B cell (primary cell): ENCODE measurements around the gene DNTT. TPM values are rescaled to one million over a fixed set of nuclear protein-coding genes. Genes with fewer than 3 reads are reported as not detected.

Source experiments
- ATAC-seq: fragments of 200-7000 bp; cut with Tn5 transposase; one replicate; pipeline ENCODE4 v1.10.0; 2021; ENCODE audit warnings: low read depth, mild to moderate bottlenecking, moderate number of reproducible peaks, moderate library complexity
- CTCF ChIA-PET: fragments of 350-600 bp; sonication (Branson Sonifier 250); formaldehyde crosslinking; loops from one replicate; lab custom pipeline; 2021; ENCODE audit warnings: antibody characterized with exemption, inconsistent platforms; lab: Charles Lee
- POLR2A ChIA-PET: fragments of 350-600 bp; sonication (Branson Sonifier 250); formaldehyde crosslinking; loops from one replicate; lab custom pipeline; 2021; ENCODE audit warnings: antibody characterized with exemption; lab: Charles Lee
- DNase-seq: peaks from one replicate; pipeline ENCODE4 v3.0.0; 2013
- H2AFZ ChIP-seq: 2 replicates; pipeline ENCODE4 v1.6.1; 2012; ENCODE audit warnings: mild to moderate bottlenecking, low read depth, low read length; ENCODE audit not compliant: insufficient read depth, poor library complexity, severe bottlenecking
- H3K27ac ChIP-seq, 2 donors: 1 replicate in 1 of 2; 2 replicates in 1 of 2; pipeline ENCODE4 v1.5.1; 2012 to 2013; ENCODE audit warnings: low read length in 2 of 2, mild to moderate bottlenecking in 2 of 2, moderate library complexity in 1 of 2
- H3K27me3 ChIP-seq, 4 experiments: fragments of 200-600 bp in 1 of 4; sonication (generic) in 1 of 4; replicated peaks in 1 of 4; 1 replicate in 2 of 4; 2 replicates in 2 of 4; pipeline versions ENCODE4 v1.6.1 to v1.7.0; 2013 to 2016; ENCODE audit warnings: low read length in 3 of 4, mild to moderate bottlenecking in 2 of 4, mixed read lengths in 1 of 4, moderate library complexity in 1 of 4; ENCODE audit not compliant: insufficient read depth in 4 of 4, control insufficient read depth in 3 of 4; ENCODE audit errors: control extremely low read depth in 1 of 4
- H3K36me3 ChIP-seq, 2 experiments: replicated peaks in 1 of 2; 1 replicate in 1 of 2; 2 replicates in 1 of 2; pipeline versions ENCODE4 v1.6.1 to v1.7.1; 2013; ENCODE audit warnings: low read length in 1 of 2; ENCODE audit not compliant: insufficient read depth in 2 of 2, control insufficient read depth in 1 of 2; ENCODE audit errors: control extremely low read depth in 1 of 2, extremely low read depth in 1 of 2
- H3K4me1 ChIP-seq, 2 donors: fragments of 200-600 bp in 1 of 2; sonication (generic) in 1 of 2; 1 replicate in 1 of 2; 2 replicates in 1 of 2; pipeline versions ENCODE4 v1.5.1 to v1.6.1; 2013 to 2017; ENCODE audit warnings: low read length in 2 of 2; ENCODE audit not compliant: control insufficient read depth in 2 of 2, insufficient read depth in 2 of 2
- H3K4me2 ChIP-seq: replicated peaks from 2 replicates; pipeline ENCODE3; 2012; ENCODE audit warnings: mild to moderate bottlenecking, low read depth, low read length; ENCODE audit not compliant: poor library complexity, severe bottlenecking
- H3K4me3 ChIP-seq, 5 experiments: fragments of 200-600 bp in 1 of 5; sonication (generic) in 1 of 5; 1 replicate in 3 of 5; 2 replicates in 2 of 5; pipeline versions ENCODE4 v1.5.1 to v1.7.0; 2011 to 2016; ENCODE audit warnings: low read length in 4 of 5, mild to moderate bottlenecking in 4 of 5, low read depth in 2 of 5, control low read depth in 1 of 5, moderate library complexity in 1 of 5; ENCODE audit not compliant: insufficient read depth in 1 of 5; ENCODE audit errors: control extremely low read depth in 1 of 5, extremely low read depth in 1 of 5
- H3K79me2 ChIP-seq: fragments of 200-600 bp; sonication (generic); one replicate; pipeline ENCODE4 v1.6.0; 2016; ENCODE audit warnings: low read length; ENCODE audit not compliant: control insufficient read depth, insufficient read depth
- H3K9ac ChIP-seq: fragments of 200-600 bp; sonication (generic); 2 replicates; pipeline ENCODE4 v1.6.1; 2017; ENCODE audit warnings: mild to moderate bottlenecking, low read length, moderate library complexity
- H3K9me3 ChIP-seq, 3 donors: one replicate each; pipeline versions ENCODE4 v1.6.1 to v1.7.1; 2013; ENCODE audit warnings: low read length in 2 of 3; ENCODE audit not compliant: control insufficient read depth in 2 of 3, insufficient read depth in 1 of 3; ENCODE audit errors: control extremely low read depth in 1 of 3
- H4K20me1 ChIP-seq: 2 replicates; pipeline ENCODE4 v1.6.0; 2012; ENCODE audit warnings: mild to moderate bottlenecking, low read length; ENCODE audit not compliant: insufficient read depth, control insufficient read depth, poor library complexity, severe bottlenecking
- H3K27ac Mint-ChIP-seq: one replicate; pipeline ENCODE4 v1.8.0; 2021; ENCODE audit warnings: mixed read lengths
- H3K27me3 Mint-ChIP-seq: one replicate; pipeline ENCODE4 v1.8.0; 2021; ENCODE audit warnings: mixed read lengths
- H3K4me1 Mint-ChIP-seq: one replicate; pipeline ENCODE4 v1.8.0; 2021; ENCODE audit warnings: mixed read lengths
- H3K4me3 Mint-ChIP-seq: one replicate; pipeline ENCODE4 v1.8.0; 2021; ENCODE audit warnings: mixed read lengths
- H3K9me3 Mint-ChIP-seq: one replicate; pipeline ENCODE4 v1.8.0; 2022; ENCODE audit warnings: mixed read lengths; ENCODE audit not compliant: insufficient read depth
- EZH2 ChIP-seq: IDR thresholded peaks from 2 replicates; pipeline ENCODE4 v1.6.1; 2012; ENCODE audit warnings: borderline replicate concordance, low read depth, mild to moderate bottlenecking, moderate library complexity, low read length; ENCODE audit not compliant: insufficient read depth, poor library complexity, severe bottlenecking
- WGBS: methylation state at CpG from one replicate; pipeline ENCODE4 v1.1.5; 2013; ENCODE audit warnings: missing lambda C conversion rate; ENCODE audit not compliant: insufficient coverage; 5-methylcytosine and 5-hydroxymethylcytosine counted together
- intact Hi-C: fragments of 100-400 bp; cut with micrococcal nuclease; formaldehyde crosslinking; loops from one replicate; pipeline ENCODE4 v1.10.0; 2022
- polyA plus RNA-seq: library from polyadenylated mRNA; depleted of rRNA; stranded (reverse); fragments of >200 nt; gene quantifications from 2 replicates; pipeline ENCODE4 v1.2.3, GENCODE V29; 2012
- total RNA-seq, 2 donors: library from RNA; stranded (reverse); fragments of 120-200 nt in 1 of 2; gene quantifications; 1 replicate in 1 of 2; 2 replicates in 1 of 2; pipeline versions ENCODE4 v1.2.3 to v1.2.4, GENCODE V29; 2013 to 2022
- TF ChIP-seq, protein P1 (sequence below): fragments of 200-600 bp; IDR thresholded peaks from one replicate; pipeline ENCODE4 v1.8.0; 2022; ENCODE audit warnings: antibody characterized with exemption, mild to moderate bottlenecking

Gene DNTT
- total and polyA plus RNA-seq, 2 donors (not counting 1 experiment from before 2014, with no cell fraction given), result not detected

DNA sequence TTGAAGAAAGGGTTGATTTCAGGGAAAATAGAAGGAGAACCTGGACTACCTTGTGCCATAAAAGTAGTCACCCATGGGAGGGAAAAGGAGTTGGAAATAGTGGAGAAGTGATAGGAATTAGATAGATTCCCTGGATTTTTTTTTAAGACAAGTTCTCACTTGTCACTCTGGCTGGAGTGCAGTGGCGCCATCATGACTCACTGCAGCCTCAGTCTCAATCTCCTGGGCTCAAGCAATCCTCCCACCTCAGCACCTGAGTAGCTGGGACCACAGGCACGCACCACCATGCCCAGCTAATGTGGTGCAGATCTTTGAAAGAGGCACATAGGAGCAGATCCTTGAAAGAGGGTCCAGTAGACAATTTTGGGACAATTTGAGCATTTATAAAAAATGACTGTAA is 23.4 kb upstream of the DNTT start:
- H3K27me3 ChIP-seq, result no peaks in the 10 kb centered on the region
- no peak overlapping the region for H3K9ac ChIP-seq
- peaks cover 38 to 40% of the 10 kb centered on the region in 2 donors for H3K4me1 ChIP-seq
- H2AFZ ChIP-seq, result no peak overlapping the region
- Mint-ChIP-seq H3K27ac (no peak overlapping the region), H3K9me3 (no peaks in the 10 kb centered on the region), H3K27me3 (no peaks in the 10 kb centered on the region), H3K4me3 (no peak overlapping the region), H3K4me1 (peaks cover 55% of the 10 kb centered on the region)
- no peaks in the 10 kb centered on the region for H4K20me1 ChIP-seq
- no peak overlapping the region for H3K4me2 ChIP-seq
- intact Hi-C loops, result loop anchor here (10.0 kb wide), 1 partner anchor 464 kb away; no protein-coding TSS in a partner anchor
- no peak overlapping the region for H3K4me3 ChIP-seq
- H3K79me2 ChIP-seq, result peaks cover 69% of the 10 kb centered on the region
- CTCF ChIA-PET, result interaction anchor here (1.2 to 1.4 kb wide), 2 partner anchors 11 to 51 kb away, joined by 3 to 4 read pairs; no protein-coding TSS in a partner anchor
- POLR2A ChIA-PET, result interaction anchor here (0.7 kb wide), 1 partner anchor 1430 kb away, joined by 3 read pairs; no protein-coding TSS in a partner anchor
- no peak overlapping the region for H3K27ac ChIP-seq
- TF ChIP-seq, protein P1, sequence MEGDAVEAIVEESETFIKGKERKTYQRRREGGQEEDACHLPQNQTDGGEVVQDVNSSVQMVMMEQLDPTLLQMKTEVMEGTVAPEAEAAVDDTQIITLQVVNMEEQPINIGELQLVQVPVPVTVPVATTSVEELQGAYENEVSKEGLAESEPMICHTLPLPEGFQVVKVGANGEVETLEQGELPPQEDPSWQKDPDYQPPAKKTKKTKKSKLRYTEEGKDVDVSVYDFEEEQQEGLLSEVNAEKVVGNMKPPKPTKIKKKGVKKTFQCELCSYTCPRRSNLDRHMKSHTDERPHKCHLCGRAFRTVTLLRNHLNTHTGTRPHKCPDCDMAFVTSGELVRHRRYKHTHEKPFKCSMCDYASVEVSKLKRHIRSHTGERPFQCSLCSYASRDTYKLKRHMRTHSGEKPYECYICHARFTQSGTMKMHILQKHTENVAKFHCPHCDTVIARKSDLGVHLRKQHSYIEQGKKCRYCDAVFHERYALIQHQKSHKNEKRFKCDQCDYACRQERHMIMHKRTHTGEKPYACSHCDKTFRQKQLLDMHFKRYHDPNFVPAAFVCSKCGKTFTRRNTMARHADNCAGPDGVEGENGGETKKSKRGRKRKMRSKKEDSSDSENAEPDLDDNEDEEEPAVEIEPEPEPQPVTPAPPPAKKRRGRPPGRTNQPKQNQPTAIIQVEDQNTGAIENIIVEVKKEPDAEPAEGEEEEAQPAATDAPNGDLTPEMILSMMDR, result no peak
- TF ChIP-seq EZH2, result no peak
- ATAC-seq, result no peak
- H3K9me3 ChIP-seq, result no peaks in the 10 kb centered on the region
- DNase-seq, result no peak
- no peaks in the 10 kb centered on the region for H3K36me3 ChIP-seq
- no CpG with 5 or more reads among the region's 2 CpGs for WGBS

GRCh38 chr10:96281444-96282029 is 22.7 kb upstream of the DNTT start:
- ChIA-PET CTCF (interaction anchor here (1.2 to 1.4 kb wide), 2 partner anchors 12 to 52 kb away, joined by 3 to 4 read pairs; no protein-coding TSS in a partner anchor), POLR2A (interaction anchor here (0.5 to 0.7 kb wide), 2 partner anchors 11 to 1430 kb away, joined by 3 read pairs; no protein-coding TSS in a partner anchor)
- H3K27ac ChIP-seq, result no peak overlapping the region
- H3K79me2 ChIP-seq, result peaks cover 71% of the 10 kb centered on the region
- intact Hi-C loops, result loop anchor here (10.0 kb wide), 1 partner anchor 463 kb away; no protein-coding TSS in a partner anchor
- H3K4me3 Mint-ChIP-seq, result no peak overlapping the region
- H2AFZ ChIP-seq, result no peak overlapping the region
- WGBS, result 92% methylated on average over 2 of the region's 3 CpGs
- no peaks in the 10 kb centered on the region for H3K27me3 Mint-ChIP-seq
- TF ChIP-seq, protein P1, result no peak
- H3K4me3 ChIP-seq, result no peak overlapping the region
- no peak overlapping the region for H3K9ac ChIP-seq
- peaks cover 38 to 40% of the 10 kb centered on the region in 2 donors for H3K4me1 ChIP-seq
- H3K4me2 ChIP-seq, result no peak overlapping the region
- no peak overlapping the region for H3K27ac Mint-ChIP-seq
- H3K27me3 ChIP-seq, result no peaks in the 10 kb centered on the region
- H3K9me3 Mint-ChIP-seq, result no peaks in the 10 kb centered on the region
- no peaks in the 10 kb centered on the region for H3K36me3 ChIP-seq
- H3K4me1 Mint-ChIP-seq, result peaks cover 54% of the 10 kb centered on the region
- H4K20me1 ChIP-seq, result no peaks in the 10 kb centered on the region
- DNase-seq (no peak), ATAC-seq (no peak)
- H3K9me3 ChIP-seq, result no peaks in the 10 kb centered on the region
